ENCODE measurements around the gene KDM8. TPM values are rescaled to one million over a fixed set of nuclear protein-coding genes. Genes with fewer than 3 reads are reported as not detected.

KDM8 gene
- total RNA-seq, 1 donor from 2014 or later = 4.3 TPM

DNA sequence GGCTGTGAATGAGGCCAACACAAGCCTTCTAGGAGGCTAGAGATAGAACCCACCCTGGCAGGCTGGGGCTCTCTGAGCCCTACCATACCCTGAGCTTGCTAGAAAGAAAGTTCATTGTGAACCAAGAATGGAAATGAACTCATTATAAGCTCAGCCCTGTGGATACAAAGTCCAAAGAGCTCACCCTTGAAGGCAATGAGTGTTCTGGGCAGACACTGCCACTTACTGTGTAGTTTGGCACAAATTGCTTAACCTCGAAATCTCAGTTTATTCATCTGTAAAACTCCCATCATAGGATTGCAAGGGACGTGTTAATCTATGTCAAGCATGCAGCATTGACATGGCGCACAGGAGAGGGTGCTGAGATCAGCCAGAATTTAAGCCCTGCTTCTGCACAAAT lies 5.5 kb downstream of the KDM8 start:
- Histone ChIP-seq H3K4me3 (ENCODE audit: insufficient read depth, low read depth, low read length) (no peak overlapping the region), H3K27me3 (ENCODE audit: insufficient read depth, low read length) (no peaks in the 10 kb centered on the region), H3K79me2 (ENCODE audit: insufficient read depth, low read length) (peaks cover 9% of the 10 kb centered on the region), H3K4me1 (ENCODE audit: insufficient read depth, low read length) (peaks cover 5% of the 10 kb centered on the region), H3K36me3 (ENCODE audit: insufficient read depth, low read length) (no peaks in the 10 kb centered on the region), H3K27ac (ENCODE audit: low read depth, low read length) (no peak overlapping the region), H3K9me3 (ENCODE audit: insufficient read depth, low read depth, low read length) (no peaks in the 10 kb centered on the region), H3K4me2 (ENCODE audit: low read length) (no peak overlapping the region), H4K20me1 (ENCODE audit: insufficient read depth, low read length) (no peaks in the 10 kb centered on the region), H3K9ac (ENCODE audit: low read length) (no peak overlapping the region), H2AFZ (ENCODE audit: low read depth, low read length) (no peak overlapping the region)
- no peak for DNase-seq (ENCODE audit: low read depth)
- FAIRE-seq = no peak
- no peak overlapping the region for H3K4me3 Mint-ChIP-seq (ENCODE audit: unreplicated experiment)
- no peaks in the 10 kb centered on the region for H3K36me3 Mint-ChIP-seq (ENCODE audit: low read depth, unreplicated experiment)
- H3K27me3 Mint-ChIP-seq (ENCODE audit: low read depth, unreplicated experiment) = no peaks in the 10 kb centered on the region
- H3K9me3 Mint-ChIP-seq (ENCODE audit: unreplicated experiment) = no peaks in the 10 kb centered on the region
- TF ChIP-seq EZH2 (IDR thresholded peaks at IDR 0.05; ENCODE audit: insufficient read depth, low read length) = no peak
- TF ChIP-seq, protein P1, sequence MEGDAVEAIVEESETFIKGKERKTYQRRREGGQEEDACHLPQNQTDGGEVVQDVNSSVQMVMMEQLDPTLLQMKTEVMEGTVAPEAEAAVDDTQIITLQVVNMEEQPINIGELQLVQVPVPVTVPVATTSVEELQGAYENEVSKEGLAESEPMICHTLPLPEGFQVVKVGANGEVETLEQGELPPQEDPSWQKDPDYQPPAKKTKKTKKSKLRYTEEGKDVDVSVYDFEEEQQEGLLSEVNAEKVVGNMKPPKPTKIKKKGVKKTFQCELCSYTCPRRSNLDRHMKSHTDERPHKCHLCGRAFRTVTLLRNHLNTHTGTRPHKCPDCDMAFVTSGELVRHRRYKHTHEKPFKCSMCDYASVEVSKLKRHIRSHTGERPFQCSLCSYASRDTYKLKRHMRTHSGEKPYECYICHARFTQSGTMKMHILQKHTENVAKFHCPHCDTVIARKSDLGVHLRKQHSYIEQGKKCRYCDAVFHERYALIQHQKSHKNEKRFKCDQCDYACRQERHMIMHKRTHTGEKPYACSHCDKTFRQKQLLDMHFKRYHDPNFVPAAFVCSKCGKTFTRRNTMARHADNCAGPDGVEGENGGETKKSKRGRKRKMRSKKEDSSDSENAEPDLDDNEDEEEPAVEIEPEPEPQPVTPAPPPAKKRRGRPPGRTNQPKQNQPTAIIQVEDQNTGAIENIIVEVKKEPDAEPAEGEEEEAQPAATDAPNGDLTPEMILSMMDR (IDR thresholded peaks at IDR 0.05; ENCODE audit: insufficient read depth, low read depth, low read length) = no peak
- no peak overlapping the region for H3K27ac Mint-ChIP-seq (ENCODE audit: unreplicated experiment)
- H3K4me1 Mint-ChIP-seq (ENCODE audit: low read depth, unreplicated experiment) = peaks cover 5% of the 10 kb centered on the region

DNA sequence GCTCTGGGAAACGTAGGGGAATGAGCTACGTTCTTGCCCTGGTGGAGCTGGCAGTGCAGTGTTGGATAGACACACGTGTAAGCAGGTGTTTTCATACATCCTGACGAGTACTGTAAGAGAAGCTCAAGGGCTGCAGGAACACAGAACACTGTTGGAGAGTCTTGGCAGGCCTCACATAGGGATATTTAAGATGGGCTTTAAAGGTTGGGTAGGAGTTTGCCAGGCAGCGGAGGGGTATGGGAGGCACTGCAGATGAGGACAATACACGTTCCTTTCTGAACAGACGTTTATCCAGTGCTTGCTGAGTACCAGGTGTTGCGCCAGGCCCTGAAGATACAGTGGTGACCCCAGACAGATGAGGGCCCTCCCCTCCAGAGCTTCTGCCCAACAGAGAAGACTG lies 6.3 kb downstream of the KDM8 start:
- H3K4me2 ChIP-seq (ENCODE audit: low read length) = no peak overlapping the region
- no peak for TF ChIP-seq EZH2 (IDR thresholded peaks at IDR 0.05; ENCODE audit: insufficient read depth, low read length)
- TF ChIP-seq, protein P1 (IDR thresholded peaks at IDR 0.05; ENCODE audit: insufficient read depth, low read depth, low read length) = no peak
- H3K4me3 Mint-ChIP-seq (ENCODE audit: unreplicated experiment) = no peak overlapping the region
- H3K27ac Mint-ChIP-seq (ENCODE audit: unreplicated experiment) = no peak overlapping the region
- no peaks in the 10 kb centered on the region for H3K27me3 Mint-ChIP-seq (ENCODE audit: low read depth, unreplicated experiment)
- DNase-seq (ENCODE audit: low read depth) (no peak), FAIRE-seq (no peak)
- peaks cover under 1% of the 10 kb centered on the region for H3K4me1 ChIP-seq (ENCODE audit: insufficient read depth, low read length)
- H3K9me3 ChIP-seq (ENCODE audit: insufficient read depth, low read depth, low read length) = no peaks in the 10 kb centered on the region
- H2AFZ ChIP-seq (ENCODE audit: low read depth, low read length) = no peak overlapping the region
- H3K9ac ChIP-seq (ENCODE audit: low read length) = no peak overlapping the region
- no peaks in the 10 kb centered on the region for H3K9me3 Mint-ChIP-seq (ENCODE audit: unreplicated experiment)
- no peaks in the 10 kb centered on the region for H3K36me3 Mint-ChIP-seq (ENCODE audit: low read depth, unreplicated experiment)
- peaks cover 2% of the 10 kb centered on the region for H3K79me2 ChIP-seq (ENCODE audit: insufficient read depth, low read length)
- no peaks in the 10 kb centered on the region for H4K20me1 ChIP-seq (ENCODE audit: insufficient read depth, low read length)
- peaks cover under 1% of the 10 kb centered on the region for H3K4me1 Mint-ChIP-seq (ENCODE audit: low read depth, unreplicated experiment)
- H3K36me3 ChIP-seq (ENCODE audit: insufficient read depth, low read length) = no peaks in the 10 kb centered on the region
- H3K27ac ChIP-seq (ENCODE audit: low read depth, low read length) = no peak overlapping the region
- no peaks in the 10 kb centered on the region for H3K27me3 ChIP-seq (ENCODE audit: insufficient read depth, low read length)
- no peak overlapping the region for H3K4me3 ChIP-seq (ENCODE audit: insufficient read depth, low read depth, low read length)

DNA sequence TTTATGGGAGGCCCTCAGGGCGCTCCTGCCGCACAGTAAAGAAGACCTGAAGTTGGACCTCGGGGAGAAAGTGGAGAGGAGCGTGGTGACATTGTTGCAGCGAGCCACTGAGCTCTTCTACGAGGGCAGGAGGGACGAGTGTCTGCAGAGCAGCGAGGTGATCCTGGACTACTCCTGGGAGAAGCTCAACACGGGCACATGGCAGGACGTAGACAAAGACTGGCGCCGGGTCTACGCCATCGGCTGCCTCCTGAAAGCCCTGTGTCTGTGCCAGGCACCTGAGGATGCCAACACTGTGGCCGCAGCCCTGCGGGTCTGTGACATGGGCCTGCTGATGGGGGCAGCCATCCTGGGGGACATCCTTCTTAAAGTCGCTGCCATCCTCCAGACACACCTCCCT lies 6.8 kb downstream of the KDM8 start:
- Histone ChIP-seq H3K36me3 (ENCODE audit: insufficient read depth, low read length) (no peaks in the 10 kb centered on the region), H3K9ac (ENCODE audit: low read length) (no peak overlapping the region), H2AFZ (ENCODE audit: low read depth, low read length) (no peak overlapping the region), H3K9me3 (ENCODE audit: insufficient read depth, low read depth, low read length) (no peaks in the 10 kb centered on the region), H3K79me2 (ENCODE audit: insufficient read depth, low read length) (no peaks in the 10 kb centered on the region), H3K27ac (ENCODE audit: low read depth, low read length) (no peak overlapping the region), H3K4me2 (ENCODE audit: low read length) (no peak overlapping the region), H4K20me1 (ENCODE audit: insufficient read depth, low read length) (no peaks in the 10 kb centered on the region), H3K4me3 (ENCODE audit: insufficient read depth, low read depth, low read length) (no peak overlapping the region), H3K4me1 (ENCODE audit: insufficient read depth, low read length) (no peaks in the 10 kb centered on the region), H3K27me3 (ENCODE audit: insufficient read depth, low read length) (no peaks in the 10 kb centered on the region)
- no peak for TF ChIP-seq EZH2 (IDR thresholded peaks at IDR 0.05; ENCODE audit: insufficient read depth, low read length)
- TF ChIP-seq, protein P1 (IDR thresholded peaks at IDR 0.05; ENCODE audit: insufficient read depth, low read depth, low read length) = no peak
- Mint-ChIP-seq H3K9me3 (ENCODE audit: unreplicated experiment) (no peaks in the 10 kb centered on the region), H3K27ac (ENCODE audit: unreplicated experiment) (no peak overlapping the region), H3K4me1 (ENCODE audit: low read depth, unreplicated experiment) (no peaks in the 10 kb centered on the region), H3K4me3 (ENCODE audit: unreplicated experiment) (no peak overlapping the region), H3K27me3 (ENCODE audit: low read depth, unreplicated experiment) (no peaks in the 10 kb centered on the region), H3K36me3 (ENCODE audit: low read depth, unreplicated experiment) (no peaks in the 10 kb centered on the region)
- DNase-seq (ENCODE audit: low read depth) = no peak
- FAIRE-seq = no peak
